ENCODE measurements around the gene GPR4. TPM values are rescaled to one million over a fixed set of nuclear protein-coding genes. Genes with fewer than 3 reads are reported as not detected.

Gene GPR4
- total RNA-seq, 1 donor from 2014 or later: not detected

GRCh38 chr19:45547965-45548609 lies 53.9 kb downstream of the GPR4 start:
- no peak overlapping the region for H3K4me3 ChIP-seq (ENCODE audit: low read depth, low read length)
- H3K27me3 ChIP-seq (ENCODE audit: control insufficient read depth, insufficient read depth, low read length): no peaks in the 10 kb centered on the region
- TF ChIP-seq, protein P1, sequence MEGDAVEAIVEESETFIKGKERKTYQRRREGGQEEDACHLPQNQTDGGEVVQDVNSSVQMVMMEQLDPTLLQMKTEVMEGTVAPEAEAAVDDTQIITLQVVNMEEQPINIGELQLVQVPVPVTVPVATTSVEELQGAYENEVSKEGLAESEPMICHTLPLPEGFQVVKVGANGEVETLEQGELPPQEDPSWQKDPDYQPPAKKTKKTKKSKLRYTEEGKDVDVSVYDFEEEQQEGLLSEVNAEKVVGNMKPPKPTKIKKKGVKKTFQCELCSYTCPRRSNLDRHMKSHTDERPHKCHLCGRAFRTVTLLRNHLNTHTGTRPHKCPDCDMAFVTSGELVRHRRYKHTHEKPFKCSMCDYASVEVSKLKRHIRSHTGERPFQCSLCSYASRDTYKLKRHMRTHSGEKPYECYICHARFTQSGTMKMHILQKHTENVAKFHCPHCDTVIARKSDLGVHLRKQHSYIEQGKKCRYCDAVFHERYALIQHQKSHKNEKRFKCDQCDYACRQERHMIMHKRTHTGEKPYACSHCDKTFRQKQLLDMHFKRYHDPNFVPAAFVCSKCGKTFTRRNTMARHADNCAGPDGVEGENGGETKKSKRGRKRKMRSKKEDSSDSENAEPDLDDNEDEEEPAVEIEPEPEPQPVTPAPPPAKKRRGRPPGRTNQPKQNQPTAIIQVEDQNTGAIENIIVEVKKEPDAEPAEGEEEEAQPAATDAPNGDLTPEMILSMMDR (IDR thresholded peaks at IDR 0.05; ENCODE audit: insufficient read depth, low read length, poor library complexity, severe bottlenecking): no peak
- DNase-seq (ENCODE audit: low read depth): no peak
- H3K36me3 ChIP-seq (ENCODE audit: control insufficient read depth, insufficient read depth, low read length): no peaks in the 10 kb centered on the region

DNA sequence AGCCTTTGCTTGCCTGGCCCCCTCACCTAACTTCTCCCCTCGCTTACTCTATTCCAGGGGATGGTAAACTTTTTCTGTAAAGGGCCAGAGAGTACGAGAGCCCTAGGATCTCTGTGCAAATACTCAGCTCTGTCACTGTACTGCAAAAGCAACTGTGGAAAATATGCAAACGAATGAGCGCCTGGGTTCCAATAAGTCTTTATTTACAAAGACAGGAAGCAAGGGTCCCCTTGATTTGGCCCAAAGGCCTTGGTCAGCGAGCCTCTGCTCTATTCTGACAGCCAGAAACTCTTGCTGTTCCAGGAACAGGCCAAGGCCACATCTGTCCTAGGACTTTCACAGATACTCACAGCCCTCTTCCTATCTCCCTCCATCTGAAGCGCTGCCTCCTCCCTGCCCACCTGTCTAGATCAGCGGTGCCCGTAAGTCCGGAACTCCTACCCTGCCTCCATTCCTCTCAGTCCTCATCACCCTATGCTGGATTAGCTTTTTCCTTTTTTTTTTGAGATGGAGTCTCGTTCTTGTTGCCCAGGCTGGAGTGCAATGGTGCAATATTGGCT lies 54.7 kb downstream of the GPR4 start:
- Histone ChIP-seq H3K4me3 (ENCODE audit: low read depth, low read length) (no peak overlapping the region), H3K27me3 (ENCODE audit: control insufficient read depth, insufficient read depth, low read length) (no peaks in the 10 kb centered on the region), H3K36me3 (ENCODE audit: control insufficient read depth, insufficient read depth, low read length) (no peaks in the 10 kb centered on the region)
- TF ChIP-seq, protein P1 (IDR thresholded peaks at IDR 0.05; ENCODE audit: insufficient read depth, low read length, poor library complexity, severe bottlenecking): no peak
- DNase-seq (ENCODE audit: low read depth): no peak

- Histone ChIP-seq H3K4me3 (ENCODE audit: low read depth, low read length) (no peak overlapping the region), H3K27me3 (ENCODE audit: control insufficient read depth, insufficient read depth, low read length) (no peaks in the 10 kb centered on the region), H3K36me3 (ENCODE audit: control insufficient read depth, insufficient read depth, low read length) (no peaks in the 10 kb centered on the region)
- DNase-seq (ENCODE audit: low read depth): no peak
- TF ChIP-seq, protein P1 (IDR thresholded peaks at IDR 0.05; ENCODE audit: insufficient read depth, low read length, poor library complexity, severe bottlenecking): no peak
These were observed 59.8 kb downstream of the GPR4 start for GRCh38 chr19:45542234-45542668.

Other genes with a start within 250 kb of the GPR4 start
- gene ERCC2, start 231.6 kb downstream of the GPR4 start, total RNA-seq: 18.5 and 28.6 TPM in 2 replicates
- 30.9 and 34.5 TPM in 2 replicates for gene PPP1R13L, start 197.1 kb downstream of the GPR4 start, total RNA-seq
- gene POLR1G, start 195.6 kb downstream of the GPR4 start, total RNA-seq: 18.0 and 24.4 TPM in 2 replicates
- 67.1 and 79.5 TPM in 2 replicates for gene ERCC1, start 178.3 kb downstream of the GPR4 start, total RNA-seq
- 1.6 and 5.3 TPM in 2 replicates for gene FOSB, start 134.2 kb downstream of the GPR4 start, total RNA-seq
- gene RTN2, start 105.2 kb downstream of the GPR4 start, total RNA-seq: 13.4 and 18.5 TPM in 2 replicates
- 0.48 TPM in 1 of 2 replicates, not detected in the other for gene PPM1N, start 103.8 kb downstream of the GPR4 start, total RNA-seq
- 228 and 248 TPM in 2 replicates for gene VASP, start 94.7 kb downstream of the GPR4 start, total RNA-seq
- gene OPA3, start 17.4 kb downstream of the GPR4 start, total RNA-seq: 12.3 and 15.5 TPM in 2 replicates
- 30.7 and 33.6 TPM in 2 replicates for gene EML2, start 37.2 kb upstream of the GPR4 start, total RNA-seq
- 0.46 TPM in 1 of 2 replicates, not detected in the other for gene GIPR, start 66.0 kb upstream of the GPR4 start, total RNA-seq
- 177 and 219 TPM in 2 replicates for gene SNRPD2, start 89.7 kb upstream of the GPR4 start, total RNA-seq
- 15.6 and 26.2 TPM in 2 replicates for gene QPCTL, start 90.5 kb upstream of the GPR4 start, total RNA-seq
- gene FBXO46, start 128.7 kb upstream of the GPR4 start, total RNA-seq: 13.0 and 15.8 TPM in 2 replicates
- not detected in 2 replicates for gene MEIOSIN, start 131.2 kb upstream of the GPR4 start, total RNA-seq
- 11.7 and 16.9 TPM in 2 replicates for gene SIX5, start 167.0 kb upstream of the GPR4 start, total RNA-seq
- gene DMPK, start 180.3 kb upstream of the GPR4 start, total RNA-seq: 17.7 and 17.8 TPM in 2 replicates
- 29.9 and 35.8 TPM in 2 replicates for gene DMWD, start 190.6 kb upstream of the GPR4 start, total RNA-seq
- not detected in 2 replicates for gene RSPH6A, start 213.1 kb upstream of the GPR4 start, total RNA-seq

All from kidney epithelial cell (primary cell).